Cardiac fibroblast (primary cell): ENCODE measurements around the gene TMEM178B.

Experiments
- DNase-seq, 2 donors: peaks; one replicate each; pipeline versions ENCODE4 v3.0.0 to v3.0.0-alpha.2; 2010; ENCODE audit warnings: low read depth in 2 of 2
- H3K4me3 ChIP-seq, 2 donors: replicated peaks in 1 of 2; 1 replicate in 1 of 2; 2 replicates in 1 of 2; pipeline ENCODE4 v1.5.1; 2011; ENCODE audit warnings: low read depth in 2 of 2, low read length in 2 of 2, mild to moderate bottlenecking in 2 of 2, moderate library complexity in 1 of 2
- CTCF ChIP-seq: IDR thresholded peaks from one replicate; pipeline ENCODE4 v1.5.1; 2011; ENCODE audit warnings: low read depth, mild to moderate bottlenecking, low read length, inconsistent platforms

The TMEM178B gene

GRCh38 chr7:141484907-141485306 is 411.0 kb downstream of the TMEM178B start:
- H3K4me3 ChIP-seq: no peak overlapping the region
- no peak for DNase-seq
- TF ChIP-seq CTCF: no peak

- TF ChIP-seq CTCF: no peak
- no peak overlapping the region for H3K4me3 ChIP-seq
Observed at GRCh38 chr7:141486959-141487358, 413.1 kb downstream of the TMEM178B start.

GRCh38 chr7:141490474-141490873 is 416.6 kb downstream of the TMEM178B start:
- no peak for DNase-seq
- no peak overlapping the region for H3K4me3 ChIP-seq
- TF ChIP-seq CTCF: no peak

More at GRCh38 chr7:141486959-141487358, 413.1 kb downstream of the TMEM178B start:
- no peak for DNase-seq

- DNase-seq: no peak
- TF ChIP-seq CTCF: no peak
- H3K4me3 ChIP-seq: no peak overlapping the region
Observed at GRCh38 chr7:141495057-141495456, 421.2 kb downstream of the TMEM178B start.

- TF ChIP-seq CTCF: no peak
- no peak for DNase-seq
- H3K4me3 ChIP-seq: no peak overlapping the region
Observed at GRCh38 chr7:141497391-141497790, 423.5 kb downstream of the TMEM178B start.

- no peak for DNase-seq
- no peak for TF ChIP-seq CTCF
- no peak overlapping the region for H3K4me3 ChIP-seq
Observed at GRCh38 chr7:141500608-141501007, 426.7 kb downstream of the TMEM178B start.

- no peak for TF ChIP-seq CTCF
- H3K4me3 ChIP-seq: no peak overlapping the region
- DNase-seq: no peak
Observed at GRCh38 chr7:141501451-141501850, 427.6 kb downstream of the TMEM178B start.
